Renal pelvis (tissue), 12 donors: ENCODE data around the gene UPB1. TPM values are rescaled to one million over a fixed set of nuclear protein-coding genes. Genes with fewer than 3 reads are reported as not detected.
A peak's percentile ranks its signal among the peaks of the same experiment; 100 is the strongest.

Experiments used
- DNase-seq: peaks from one replicate; pipeline ENCODE4 v3.0.0-alpha.2; 2013
- long read RNA-seq, 16 experiments: transcript quantifications; one replicate each; lab custom pipeline, GENCODE V29; 2026
- polyA plus RNA-seq, 3 donors: library from polyadenylated mRNA; unstranded; fragments of 120-200 nt; gene quantifications; one replicate each; pipeline ENCODE4 v1.2.1, GENCODE V29; 2013; ENCODE audit not compliant: insufficient read length in 3 of 3

Gene UPB1
- polyA plus RNA-seq, result 1 to 10 TPM in 1 of 3 donors, under 1 TPM in 2; 0.58 to 1.1 (median 0.84) TPM
- long read RNA-seq, donor 1, result 0 reads
- long read RNA-seq, donor 2, partial matches to known transcripts, result 0 of 1 reads
- long read RNA-seq, donor 2, other reads (novel, unspliced or antisense), result 0 of 1 reads
- long read RNA-seq, donor 3, result 0 reads
- long read RNA-seq, donor 4, result 0 reads
- long read RNA-seq, donor 5, result 0 reads
- long read RNA-seq, donor 6, result 0 reads
- long read RNA-seq, donor 7, result 0 reads
- long read RNA-seq, donor 8, result 0 reads
- long read RNA-seq, donor 9, result 0 reads
- long read RNA-seq, donor 10, result 0 reads
- long read RNA-seq, donor 11, partial matches to known transcripts, result 0 of 1 reads
- long read RNA-seq, donor 11, other reads (novel, unspliced or antisense), result 0 of 1 reads
- long read RNA-seq, donor 12, result 0 reads
- long read RNA-seq, donor 13, result 0 reads
- long read RNA-seq, donor 14, result 0 reads
- long read RNA-seq, donor 15, result 0 reads
- long read RNA-seq, donor 16, result 0 reads

DNA sequence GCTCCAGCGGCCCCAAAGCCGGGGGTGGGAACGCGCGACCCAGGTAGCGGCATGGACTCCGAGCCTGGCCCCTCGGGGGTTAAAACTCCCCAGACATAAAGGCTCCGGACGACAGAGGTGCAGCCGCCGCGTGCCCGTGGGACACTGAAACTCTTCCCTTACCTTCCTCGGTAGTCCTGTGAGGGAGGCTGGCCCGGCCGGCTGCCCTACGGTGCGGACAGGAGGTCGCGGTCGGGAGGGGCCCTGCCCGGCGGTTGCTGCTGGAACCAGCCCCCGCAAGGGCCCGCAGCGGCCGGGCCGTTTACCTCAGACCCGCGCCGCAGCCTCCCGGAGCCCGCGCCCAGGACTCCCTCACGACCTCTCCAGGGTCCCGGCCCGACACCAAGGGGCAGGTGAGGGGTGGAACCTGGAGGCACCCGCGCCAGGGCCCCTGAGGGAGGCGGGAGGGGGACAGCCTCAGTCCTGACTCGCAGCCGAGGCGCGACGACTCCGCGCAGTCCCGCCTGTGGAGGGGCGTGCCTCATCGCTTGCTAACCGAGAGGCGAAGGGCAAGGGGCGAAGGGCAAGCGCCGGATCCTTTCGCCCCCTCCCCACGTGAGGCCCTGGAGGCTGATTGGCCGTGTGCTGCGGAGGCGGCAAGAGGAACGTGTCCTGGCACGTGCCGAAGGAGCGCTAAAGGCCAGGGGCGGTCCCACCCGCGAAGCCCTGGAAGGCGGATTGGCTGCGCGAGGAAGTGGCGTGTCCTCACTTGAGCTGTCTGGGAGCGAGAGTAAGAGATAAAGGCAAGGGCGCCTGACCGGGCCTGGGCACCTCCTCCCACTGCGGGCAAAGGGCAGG lies at the start of gene UPB1:
Gene UPB1 (plus strand): TSS at position 805 of the 837 bp plus-strand sequence. CDS start 72 bp downstream, outside the sequence.
- no peak for DNase-seq

DNA sequence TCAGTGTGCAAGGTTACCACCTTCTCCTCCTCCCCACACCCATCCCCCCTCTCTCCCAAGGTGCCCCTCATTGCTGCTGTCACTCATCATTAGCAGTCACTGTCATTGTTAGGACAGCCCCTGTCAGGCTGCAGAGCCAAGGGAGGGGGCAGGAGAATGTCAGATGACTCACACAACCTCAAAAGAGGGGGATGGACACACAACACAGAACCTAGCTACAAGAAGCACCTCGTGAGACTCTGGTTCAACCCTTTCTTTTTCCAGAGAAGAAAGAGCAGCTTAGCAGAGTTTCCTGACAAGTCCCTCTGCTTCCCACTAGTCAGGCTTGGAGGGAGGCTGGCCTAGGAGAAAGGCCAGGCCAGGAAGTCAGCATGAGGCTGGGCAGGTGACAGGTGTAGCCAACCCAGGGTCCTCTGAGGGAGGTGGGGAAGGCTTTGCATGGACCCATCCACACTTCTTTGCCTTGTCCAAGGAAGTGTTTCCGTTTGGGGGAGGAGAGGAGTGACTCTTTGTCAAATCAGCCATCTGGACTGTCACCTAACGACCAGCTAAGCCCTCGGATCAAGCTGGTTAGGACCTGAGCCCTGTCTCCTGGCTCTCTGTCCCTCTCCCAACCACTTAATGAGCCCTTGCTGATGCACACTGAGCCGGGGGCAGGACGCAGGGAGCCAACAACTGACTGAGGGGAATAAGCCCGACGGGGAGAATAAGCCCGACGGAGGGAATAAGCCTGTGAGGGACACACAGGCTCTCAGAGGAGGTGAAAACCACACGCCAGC lies 49.5 kb upstream of the UPB1 start:
- no peak for DNase-seq

DNA sequence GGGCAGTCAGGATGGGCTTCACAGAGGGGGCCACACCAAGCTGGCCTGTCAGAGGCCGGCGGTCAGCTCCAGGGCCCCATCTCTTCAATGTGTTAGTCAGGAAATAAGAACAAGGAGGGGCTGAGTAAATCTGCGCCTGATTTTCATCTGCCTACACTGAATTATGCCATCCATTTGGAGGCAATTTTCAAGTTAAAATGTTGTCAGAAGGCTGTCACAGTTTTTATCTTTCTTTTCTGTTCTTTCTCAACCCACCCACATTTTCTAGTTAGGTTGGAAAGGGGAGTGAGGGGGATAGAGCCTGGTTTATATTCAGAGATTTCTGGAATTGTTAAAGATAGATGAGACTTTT lies 48.9 kb upstream of the UPB1 start:
- DNase-seq, result no peak

DNA sequence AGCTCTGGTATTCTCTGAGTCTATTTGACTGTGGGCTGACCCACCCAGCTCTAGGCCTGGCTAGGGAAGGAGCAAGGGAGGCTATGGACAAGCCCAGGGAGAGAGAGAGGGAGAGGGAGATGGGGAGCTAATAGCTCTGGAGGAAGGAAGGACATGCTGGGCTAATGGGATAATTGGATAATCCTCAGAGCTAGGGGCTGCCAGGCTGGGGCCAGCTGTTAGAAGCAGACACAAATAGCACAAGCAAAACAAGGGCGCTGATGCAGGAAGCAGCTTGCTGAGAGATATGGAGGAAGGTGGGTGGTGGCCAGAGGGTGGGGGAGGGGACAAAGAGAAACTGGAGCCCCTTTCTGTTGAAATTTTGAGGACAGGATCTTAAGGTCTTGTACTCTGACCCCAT lies 44.5 kb upstream of the UPB1 start:
- no peak for DNase-seq

DNA sequence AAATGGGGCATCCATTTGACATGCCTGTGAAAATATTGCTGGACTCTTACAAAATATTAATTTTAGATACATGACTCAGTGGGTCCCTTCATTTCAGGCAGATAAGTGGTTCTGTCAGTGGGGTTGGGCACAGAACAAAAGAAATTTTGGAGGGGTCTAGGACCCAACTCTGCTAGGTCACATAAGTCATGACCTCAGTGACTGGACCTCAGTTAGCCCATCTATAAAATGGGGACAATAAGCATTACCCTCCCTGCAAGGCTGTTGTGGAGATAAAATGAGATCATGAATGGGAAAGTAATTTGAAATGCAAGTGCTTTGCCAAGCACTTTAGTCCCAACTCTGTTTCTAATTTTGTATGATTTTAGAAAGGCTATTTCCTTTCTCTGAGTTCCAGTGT lies 44.0 kb upstream of the UPB1 start:
- no peak for DNase-seq

DNA sequence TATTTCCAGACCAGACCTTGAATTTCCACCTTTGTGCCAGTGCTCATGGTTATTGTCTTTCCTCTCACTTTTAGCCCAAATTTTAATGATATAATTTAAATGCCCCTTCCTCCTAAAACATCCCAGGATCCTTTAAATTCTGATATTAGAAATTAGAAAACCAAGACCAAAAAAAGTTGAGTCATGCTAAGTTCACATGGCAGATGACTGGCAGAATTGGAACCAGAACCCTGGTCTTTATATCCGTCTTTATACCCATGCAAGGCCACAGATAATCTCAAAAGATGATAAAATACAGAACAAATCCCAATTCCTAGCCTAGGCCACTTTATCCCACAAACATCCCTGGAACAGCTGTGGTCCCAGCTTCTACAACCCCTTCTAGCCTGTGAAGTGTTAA lies 41.3 kb upstream of the UPB1 start:
- DNase-seq, result no peak

DNA sequence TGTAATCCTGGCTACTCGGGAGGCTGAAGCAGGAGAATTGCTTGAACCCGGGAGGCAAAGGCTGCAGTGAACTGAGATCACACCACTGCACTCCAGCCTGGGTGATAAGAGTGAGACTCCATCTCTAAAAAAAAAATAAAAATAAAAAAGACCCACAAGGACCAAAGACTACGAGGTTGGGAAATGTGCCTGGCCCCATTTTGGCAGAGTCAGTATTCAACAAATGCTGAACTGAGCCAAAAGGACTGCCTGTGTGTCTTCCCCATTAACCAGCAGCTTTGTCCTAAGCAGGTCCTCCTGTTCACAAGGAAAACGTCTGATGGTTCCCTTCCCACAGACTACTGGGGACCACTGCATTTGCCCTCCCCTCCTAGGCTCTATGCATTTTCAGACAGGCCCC lies 40.1 kb upstream of the UPB1 start:
- DNase-seq, result no peak

DNA sequence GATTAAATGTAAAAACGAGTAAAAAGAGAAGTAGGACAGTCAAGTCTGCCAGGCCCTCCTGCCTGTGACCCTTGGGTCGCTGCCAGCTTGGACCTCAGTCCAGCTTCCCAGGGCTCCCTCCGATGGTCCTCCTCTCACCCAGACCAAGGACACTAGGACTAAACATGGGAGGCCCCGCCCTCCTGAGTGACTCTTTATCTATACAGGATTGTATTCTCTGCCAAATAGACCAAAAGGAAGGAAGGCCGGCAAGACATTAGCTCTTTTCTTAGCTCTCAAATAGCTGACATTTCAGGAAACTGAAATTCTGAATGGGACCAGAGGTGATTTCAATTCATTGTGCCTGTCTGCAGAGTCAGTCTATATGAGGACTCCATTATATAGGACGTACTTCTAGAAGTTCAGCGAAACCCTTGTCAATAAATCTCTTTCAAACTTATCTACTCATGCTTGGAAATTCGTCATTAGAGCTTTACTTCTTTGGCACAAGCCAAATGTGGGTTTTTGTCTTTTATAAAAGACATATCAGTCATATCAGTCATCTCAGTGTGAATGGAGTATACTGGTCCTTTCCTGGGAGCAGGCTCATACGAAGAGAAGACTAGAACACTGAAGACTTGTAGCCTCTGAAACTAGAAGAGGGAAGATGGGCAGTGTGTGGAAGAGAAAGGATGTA lies 39.2 kb upstream of the UPB1 start:
- DNase-seq, result no peak

DNA sequence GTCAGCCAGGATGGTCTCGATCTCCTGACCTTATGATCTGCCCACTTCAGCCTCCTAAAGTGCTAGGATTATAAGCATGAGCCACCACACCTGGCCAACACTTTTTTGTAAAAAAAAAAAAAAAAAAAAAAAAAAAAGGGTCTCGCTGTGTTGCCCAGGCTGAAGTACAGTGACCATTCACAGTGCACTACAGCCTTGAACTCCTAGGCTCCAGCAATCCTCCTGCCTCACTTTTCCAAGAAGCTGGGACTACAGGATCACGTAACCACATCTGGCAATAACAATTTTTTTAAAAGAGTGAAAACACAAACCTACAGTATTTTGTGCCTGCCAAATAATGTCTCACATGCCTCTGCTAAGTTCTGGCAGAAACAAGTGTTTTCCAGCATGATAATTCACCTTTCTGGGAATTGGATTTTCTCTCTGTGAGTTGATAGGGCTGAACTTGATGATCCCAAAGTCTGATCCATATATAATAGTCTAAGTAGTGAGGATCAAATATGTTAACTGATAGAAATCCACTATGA lies 37.2 kb upstream of the UPB1 start:
- DNase-seq, result no peak

DNA sequence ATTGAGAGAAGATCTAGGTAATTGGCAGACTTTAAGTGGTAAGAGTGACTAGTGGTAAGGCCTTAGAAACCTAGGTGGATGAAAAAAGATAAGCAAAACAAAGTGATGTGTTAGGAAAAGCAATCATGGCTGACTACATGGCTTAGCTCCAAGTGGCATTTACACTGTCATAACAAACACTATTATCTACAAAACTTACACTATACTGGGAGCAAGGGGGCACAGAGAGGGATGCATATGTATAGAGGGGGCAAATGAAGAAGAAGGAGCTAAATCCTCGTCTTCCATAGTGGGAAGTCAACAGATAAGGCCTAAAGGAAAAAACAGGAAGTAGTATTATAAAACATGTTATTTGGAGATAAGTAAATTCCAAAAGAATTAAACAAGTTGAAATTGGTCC lies 35.2 kb upstream of the UPB1 start:
- DNase-seq, result no peak

DNA sequence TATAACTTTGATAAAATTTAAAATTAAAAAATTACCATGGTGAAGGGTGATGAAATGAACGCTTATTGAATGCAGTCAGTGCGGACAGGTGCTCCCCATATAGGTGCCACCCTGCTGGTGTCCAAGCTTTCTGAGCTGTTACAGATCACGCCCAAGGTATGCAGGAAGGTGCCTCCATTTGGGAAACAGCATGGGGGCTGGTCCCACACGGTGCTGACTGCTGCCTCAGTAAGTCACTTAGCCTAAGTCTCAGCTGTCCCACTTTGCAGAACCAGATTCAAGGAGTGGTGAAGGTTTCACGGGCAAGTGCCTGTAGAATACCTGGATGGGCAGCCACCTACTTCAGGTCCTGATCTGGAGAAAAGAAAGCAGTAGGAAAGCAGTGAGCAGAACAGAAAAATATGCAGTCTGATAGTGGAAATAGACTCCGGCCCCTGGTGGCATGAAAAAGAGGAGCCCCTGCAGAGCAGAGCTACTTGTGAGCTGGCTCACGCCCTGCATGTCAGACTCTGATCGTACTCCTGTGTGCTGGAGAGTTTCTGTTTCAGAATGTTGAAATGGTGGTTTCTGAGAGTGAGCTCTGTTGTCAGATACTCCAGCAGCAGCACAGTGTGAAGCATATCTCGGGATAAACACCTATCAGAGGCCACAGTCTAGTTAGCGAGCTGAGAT lies 34.6 kb upstream of the UPB1 start:
- DNase-seq, result no peak

DNA sequence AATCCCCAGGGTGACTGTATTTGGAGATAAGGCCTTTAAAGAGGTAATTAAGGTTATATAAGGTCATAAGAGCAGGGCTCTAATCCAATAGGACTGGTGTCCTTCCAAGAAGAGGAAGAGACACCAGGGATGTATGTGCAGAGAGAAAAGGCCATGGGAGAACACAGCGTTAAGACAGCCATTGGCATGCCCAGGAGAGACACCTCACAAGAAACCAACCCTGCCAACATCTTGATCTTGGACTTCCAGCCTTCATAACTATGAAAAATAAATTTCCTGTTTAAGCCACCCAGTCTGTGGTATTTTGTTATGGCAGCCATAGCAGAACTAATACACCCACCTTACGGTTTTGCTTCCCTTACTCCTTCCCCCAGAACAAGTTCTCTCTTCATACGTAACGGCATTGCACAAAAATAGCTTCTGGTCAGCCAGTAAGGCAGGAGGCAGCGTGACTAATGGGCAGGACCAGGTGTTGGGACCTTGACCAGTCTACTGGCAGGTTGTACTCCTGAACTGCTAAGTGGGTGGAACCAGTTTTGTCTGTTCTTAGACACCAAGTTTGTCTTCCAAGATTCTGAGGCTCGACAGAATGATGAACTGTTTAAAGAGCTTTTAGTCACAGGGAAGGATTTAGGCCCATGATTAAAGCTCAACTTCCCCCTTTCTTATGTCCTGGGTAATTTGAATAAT lies 31.9 kb upstream of the UPB1 start:
- no peak for DNase-seq

DNA sequence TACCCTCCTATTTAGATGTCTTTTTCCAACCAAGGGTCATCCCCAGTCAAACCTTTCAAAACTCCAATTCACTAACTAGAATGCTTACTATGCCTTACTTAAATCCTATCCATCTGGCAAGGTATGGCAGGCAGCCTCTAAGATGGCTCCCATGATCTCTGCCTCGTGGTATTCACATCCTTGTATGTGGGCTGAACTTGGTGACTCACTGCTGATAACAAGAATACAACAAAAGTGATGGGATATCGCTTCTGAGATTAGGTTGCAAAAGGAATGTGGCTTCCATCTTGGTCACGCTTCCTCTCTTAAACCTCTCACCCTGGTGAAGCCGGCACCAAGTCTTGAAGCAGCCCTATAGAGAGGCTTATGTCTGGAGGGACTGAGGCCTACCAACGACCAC lies 29.6 kb upstream of the UPB1 start:
- no peak for DNase-seq

DNA sequence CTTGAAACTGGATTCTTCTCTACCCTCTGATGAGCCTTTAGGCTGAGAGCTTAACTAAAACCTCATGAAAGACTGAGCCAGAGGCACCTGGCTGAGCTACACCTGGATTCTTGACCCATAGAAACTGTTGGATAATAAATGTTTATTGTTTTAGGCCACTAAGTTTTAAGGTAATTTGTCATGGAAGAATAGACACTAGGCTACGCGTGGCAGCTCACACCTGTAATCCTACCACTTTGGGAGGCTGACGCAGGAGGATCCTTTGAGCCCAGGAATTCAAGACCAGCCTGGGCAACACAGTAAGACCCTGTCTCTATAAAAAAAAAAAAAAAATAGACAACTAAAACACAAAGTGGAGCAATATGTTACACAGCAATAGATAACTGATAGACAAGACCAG lies 29.2 kb upstream of the UPB1 start:
- DNase-seq, result no peak

DNA sequence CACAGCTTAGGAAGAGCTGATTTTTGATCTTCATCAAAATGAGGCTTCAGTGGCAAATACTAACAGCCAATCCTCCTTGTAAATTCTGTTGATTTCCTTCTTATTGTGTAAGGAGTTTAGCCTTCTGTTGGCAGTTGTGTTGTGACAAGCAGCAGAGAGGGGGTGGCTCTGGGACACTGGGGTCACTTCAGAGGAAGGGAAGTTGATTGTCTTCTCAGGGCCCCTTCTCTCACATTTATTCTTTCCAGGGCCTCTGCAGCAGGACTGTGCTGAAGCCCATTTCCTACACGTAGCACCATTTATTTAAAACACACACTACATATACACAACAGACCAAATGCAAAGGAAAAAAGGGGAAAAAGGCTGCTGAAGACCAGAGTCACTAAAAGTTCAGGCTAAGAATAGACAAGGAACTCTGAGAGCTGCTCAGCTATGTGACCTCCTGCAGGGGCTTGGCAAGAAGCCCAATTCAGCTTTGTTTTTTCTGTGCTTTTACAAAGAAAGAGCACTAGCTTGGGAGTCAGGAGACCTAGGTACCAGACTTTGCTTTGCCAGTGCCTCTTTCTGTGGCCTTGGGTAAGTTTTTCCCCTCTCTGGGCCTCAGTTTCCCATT lies 28.3 kb upstream of the UPB1 start:
- peak; percentile 70 for DNase-seq

DNA sequence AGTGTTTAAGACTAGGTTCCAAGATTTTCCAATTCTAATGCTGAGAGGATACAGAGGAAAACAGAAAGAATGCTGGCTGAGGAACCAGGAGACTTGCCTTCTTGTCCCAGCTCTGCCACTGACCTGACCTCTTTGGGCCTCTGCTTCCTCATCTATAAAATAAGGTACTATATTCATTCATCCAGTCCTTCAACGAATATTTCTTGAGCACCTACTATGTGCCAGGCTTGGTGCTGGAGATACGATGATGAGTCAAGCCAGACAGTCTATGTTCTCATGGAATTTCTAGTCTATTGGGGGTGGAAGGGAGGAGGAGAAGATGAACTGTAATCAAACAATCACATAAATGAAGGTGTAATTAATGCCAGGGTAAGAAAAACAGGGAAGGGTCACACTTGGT lies 27.8 kb upstream of the UPB1 start:
- DNase-seq, result no peak

DNA sequence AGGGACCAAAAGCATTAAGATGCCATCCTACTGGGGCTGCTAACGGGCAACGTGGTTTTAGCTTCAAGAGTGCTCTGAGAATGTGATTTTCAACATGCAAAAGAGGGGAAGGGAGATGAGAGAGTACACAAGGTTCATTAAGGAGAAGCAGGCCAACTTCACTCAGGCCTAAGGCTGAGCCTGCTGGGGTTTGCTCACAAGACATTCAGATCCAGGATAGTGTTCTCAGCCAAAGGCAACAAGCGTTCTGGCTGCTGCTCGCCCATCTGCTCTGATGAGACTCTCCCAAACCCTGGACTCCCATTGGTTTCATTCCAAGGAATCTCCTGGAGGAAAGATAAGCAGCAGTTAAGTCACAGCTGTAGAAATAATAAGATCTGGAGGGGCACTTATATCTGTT lies 23.6 kb upstream of the UPB1 start:
- DNase-seq, result no peak

DNA sequence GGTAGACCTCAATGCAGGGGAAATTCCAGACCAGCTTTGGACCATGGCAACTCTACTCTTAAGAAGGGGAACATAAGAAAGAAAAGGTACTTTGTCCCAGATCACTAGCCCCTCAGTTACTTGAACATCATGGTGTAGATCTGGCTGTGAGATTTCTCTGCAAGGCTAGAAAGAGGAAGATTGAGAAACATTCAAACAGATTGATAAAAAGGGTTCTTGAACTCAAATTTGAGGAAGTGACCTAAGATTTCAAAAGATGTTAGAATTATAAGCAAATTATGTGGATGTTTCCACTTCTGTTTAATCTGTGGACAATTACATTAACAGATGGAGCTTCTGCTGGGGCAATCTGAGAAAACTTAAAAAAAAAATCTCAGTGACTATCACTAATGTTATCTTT lies 21.8 kb upstream of the UPB1 start:
- no peak for DNase-seq

DNA sequence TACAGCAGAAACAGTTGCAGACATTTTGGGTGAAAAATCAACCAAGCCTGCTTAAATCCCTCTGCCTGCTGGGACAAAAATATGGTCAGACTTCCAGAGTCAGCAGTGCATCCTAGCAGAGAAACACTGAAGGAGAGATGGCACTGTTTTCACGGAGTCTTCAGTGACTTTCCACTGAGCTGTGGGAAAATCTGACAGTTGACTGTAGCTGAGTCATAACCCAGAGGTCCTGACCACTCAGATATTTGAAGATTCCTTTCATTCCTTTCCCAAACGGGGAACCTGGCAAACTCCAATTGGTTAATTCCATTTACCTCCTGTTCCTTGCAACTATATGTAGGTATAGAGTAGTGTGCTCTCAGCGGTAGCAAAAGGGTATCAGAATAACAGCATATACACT lies 20.9 kb upstream of the UPB1 start:
- no peak for DNase-seq
